GM19351 (cell line): ENCODE data around the gene SH3PXD2B.
"Not testable (repeated sequence)": the region's sequence is repeated elsewhere in the genome, so short reads cannot be mapped to it uniquely, and the experiment has no call there.

Source experiments
- ATAC-seq: cut with Tn5 transposase; IDR thresholded peaks from one replicate; pipeline ENCODE4 v1.9.1; 2021; ENCODE audit warnings: mild to moderate bottlenecking, moderate library complexity; ENCODE audit not compliant: unreplicated experiment

The SH3PXD2B gene

DNA sequence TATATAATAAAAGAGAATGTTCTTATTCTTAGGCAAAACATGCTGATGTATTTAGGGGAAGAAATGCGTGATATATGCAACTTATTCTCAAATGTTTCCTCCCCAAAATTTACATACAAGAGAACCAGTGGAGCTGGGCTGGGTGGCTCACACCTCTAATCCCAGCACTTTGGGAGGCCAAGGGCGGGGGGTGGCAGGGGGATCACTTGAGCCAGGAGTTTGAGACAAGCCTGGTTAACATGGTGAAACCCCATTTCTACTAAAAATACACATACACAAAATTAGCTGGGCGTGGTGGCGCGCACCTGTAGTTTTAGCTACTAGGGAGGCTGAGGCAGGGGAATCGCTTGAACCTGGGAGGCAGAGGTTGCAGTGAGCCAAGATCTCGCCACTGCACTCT lies 143.3 kb downstream of the SH3PXD2B start:
- no peak for ATAC-seq

DNA sequence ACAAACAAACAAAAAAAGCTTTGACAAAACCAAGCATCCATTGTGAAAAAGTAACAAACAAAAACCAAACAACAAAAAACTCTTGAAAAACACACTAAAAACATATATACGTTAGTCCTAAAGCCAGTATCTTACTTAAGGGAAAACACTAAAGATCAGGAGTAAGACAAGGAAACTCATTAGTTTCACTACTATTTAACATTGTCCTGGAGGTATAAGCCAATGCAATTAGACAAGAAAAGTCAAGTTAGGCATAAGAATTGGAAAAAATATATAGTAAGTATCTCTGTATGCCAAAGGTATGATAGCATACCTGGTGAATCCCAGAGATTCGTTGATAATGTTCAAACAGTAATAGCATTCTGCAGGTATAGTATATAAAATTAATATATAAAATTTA lies 148.9 kb downstream of the SH3PXD2B start:
- no peak for ATAC-seq

DNA sequence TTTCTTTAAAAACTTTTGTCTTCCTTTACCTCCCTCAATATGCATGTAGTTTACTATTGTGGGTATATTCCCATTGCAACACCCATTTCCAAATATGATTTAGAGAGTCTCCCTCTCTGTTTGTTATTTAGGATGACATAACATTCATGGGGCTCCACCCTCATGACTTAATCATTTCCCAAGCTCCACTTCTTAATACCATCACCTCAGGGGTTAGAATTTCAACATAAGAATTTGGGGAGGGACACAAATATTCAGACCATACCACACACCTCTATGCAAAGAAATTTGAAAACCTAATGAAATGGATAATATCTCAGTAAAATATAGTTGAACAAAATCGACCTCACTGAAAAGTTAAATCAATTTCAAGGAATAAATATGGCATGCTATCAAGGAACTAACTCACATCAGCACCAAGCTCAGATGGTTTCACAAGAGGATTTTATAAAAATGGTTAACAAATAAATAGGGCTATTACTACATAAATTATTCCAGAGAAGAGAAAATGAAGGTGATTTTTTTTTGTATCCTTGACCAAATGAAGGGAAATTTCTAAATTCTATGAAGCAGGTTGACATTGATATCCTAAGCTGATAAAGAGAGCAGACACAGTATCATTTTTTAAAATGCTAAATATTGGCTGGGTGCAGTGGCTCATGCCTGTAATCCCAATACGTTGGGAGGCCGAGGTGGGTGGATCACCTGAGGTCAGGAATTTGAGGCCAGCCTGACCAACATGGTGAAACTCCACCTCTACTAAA lies 150.6 kb downstream of the SH3PXD2B start:
- ATAC-seq, result no peak

DNA sequence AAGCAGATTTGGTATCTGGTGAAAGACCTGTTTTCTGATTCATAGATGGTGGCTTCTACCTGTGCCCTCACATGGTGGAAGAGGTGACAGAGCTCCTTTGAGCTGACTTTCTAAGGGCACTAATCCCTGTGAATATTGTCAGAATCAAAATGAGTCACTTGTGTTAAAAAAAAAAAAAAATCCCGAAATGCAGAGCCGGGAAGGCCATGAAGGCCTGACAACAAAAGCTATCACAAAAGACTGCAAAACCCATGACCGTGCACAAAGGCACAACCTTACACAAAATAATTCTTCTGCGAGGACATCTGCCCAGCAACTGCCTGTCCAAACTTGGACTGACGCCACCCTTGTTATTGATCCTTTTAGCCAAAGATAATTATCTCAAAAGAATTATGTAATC lies 151.2 kb downstream of the SH3PXD2B start:
- no peak for ATAC-seq

DNA sequence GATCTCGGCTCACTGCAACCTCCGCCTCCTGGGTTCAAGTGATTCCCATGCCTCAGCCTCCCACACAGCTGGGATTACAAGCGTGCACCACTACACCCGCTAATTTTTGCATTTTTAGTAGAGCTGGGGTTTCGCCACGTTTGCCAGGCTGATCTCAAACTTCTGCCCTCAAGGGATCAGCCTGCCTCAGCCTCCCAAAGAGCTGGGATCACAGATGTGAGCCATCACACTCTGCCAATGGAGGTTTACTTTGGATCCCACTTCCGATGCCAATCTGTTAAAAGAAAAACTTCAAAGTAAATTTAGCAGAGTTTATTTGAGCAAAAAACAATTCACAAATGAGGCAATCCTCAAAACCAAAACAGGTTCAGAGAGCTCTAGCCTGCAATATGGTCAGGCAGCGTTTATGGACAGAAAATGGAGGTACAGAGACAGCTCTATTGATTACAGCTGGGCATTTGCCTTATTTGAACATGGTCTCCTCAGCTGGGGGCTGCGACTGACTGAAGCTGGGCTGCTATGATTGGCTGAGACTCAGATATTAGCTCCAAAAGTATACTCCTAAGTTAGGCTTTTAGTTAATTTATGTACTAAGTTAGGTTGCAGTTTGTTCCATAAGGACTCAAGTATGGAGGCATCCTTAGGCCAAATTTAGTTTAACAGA lies 152.1 kb downstream of the SH3PXD2B start:
- ATAC-seq, result no peak

DNA sequence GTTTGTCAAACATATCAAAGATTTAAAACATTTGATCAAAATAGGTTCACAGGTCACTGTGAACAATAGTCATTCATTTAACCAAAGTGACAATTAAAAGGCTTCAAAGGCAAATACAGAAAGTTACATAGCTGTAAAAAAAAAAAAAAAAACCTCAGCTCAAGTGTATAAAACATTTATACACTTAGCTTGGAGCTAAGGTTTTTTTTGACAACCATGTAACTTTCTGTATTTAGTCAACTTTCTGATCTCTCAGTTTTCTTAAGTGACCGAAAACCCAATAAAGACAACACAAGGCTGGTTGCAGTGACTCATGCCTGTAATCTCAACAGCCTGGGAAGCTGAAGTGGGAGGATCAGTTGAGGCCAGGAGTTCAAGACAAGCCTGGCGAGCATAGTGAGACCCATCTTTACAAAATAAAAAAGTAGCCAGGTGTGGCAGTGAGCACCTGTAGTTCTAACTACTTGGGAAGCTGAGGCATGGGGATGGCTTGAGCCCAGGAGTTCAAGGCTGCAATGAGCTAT lies 154.3 kb downstream of the SH3PXD2B start:
- no peak for ATAC-seq

DNA sequence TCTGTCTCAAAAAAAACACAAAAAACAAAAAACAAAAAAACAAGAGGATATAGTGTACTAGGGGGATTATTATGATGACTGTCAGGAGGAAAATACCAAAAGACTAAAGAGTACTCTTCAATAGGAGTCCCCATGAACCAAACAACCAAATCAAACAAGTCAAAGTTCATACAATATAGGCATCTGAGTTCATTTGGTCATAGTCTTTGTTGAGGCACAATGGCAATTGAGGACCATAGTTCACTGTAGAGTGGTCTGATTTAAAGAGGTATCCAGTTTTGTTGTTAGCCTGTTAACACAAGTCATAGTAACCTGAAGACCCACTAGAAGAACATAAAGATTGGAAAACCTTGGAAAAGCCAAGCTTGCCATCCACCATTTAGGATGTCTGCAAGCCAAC lies 159.5 kb downstream of the SH3PXD2B start:
- ATAC-seq, result no peak

DNA sequence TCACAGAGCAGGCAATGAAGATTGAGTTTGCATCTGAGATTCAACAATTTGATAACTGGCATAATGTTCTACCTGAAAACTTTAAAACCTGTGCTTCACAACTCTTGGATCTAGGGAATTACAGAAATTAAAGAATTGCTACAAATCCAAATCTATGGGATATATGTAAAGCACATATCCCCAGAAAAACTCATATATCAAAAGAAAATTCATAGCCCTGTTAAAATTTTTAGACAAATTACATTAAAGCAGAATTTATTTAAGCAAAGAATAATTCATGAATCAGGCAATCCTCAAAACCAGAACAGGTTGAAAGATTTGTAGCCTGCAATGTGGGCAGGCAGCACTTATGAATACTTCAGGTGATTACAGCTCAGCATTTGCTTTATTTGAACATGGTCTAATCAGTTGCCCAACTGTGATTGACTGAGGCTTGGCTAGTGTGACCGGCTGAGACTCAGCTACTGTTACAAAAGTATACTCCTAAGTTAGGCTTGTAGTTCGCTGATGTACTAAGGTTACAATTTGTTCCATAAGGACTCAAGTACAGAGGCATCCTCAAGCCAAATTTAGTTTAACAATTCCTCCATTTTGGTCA lies 160.5 kb downstream of the SH3PXD2B start:
- ATAC-seq, result no peak

DNA sequence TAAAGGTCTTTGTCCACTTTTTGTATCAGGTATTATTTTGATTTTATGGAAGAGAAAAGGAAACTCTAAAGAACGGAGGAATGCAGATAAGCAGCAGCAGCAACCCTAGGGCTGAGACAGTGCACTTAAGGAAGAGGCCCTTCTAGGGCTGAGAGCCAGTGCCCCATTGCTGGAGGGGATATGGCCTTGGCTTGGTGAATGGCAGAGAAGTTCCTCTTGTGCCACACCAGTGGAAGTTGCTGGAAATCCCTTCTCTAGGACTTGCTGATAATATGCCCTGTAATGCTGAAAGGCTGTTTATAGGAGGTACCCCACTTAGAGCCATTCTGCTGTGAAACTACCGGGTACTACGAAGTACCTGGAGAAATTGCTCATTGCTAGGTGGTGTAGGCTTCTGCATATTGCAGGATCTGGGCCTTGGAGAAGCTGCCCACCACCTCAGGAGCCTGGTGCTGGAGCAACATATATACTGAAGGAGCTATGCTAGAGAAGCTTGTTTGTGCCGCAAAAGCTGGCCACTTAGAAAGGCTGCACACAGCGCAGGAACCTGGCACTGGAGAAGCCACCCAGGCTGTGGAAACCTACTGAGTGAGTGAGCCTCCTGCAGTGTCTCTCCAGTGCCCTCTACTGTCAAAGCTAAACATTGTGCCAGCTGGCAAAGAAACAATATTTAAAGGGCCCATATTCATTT lies 161.1 kb downstream of the SH3PXD2B start:
- ATAC-seq, result peak; percentile 96

DNA sequence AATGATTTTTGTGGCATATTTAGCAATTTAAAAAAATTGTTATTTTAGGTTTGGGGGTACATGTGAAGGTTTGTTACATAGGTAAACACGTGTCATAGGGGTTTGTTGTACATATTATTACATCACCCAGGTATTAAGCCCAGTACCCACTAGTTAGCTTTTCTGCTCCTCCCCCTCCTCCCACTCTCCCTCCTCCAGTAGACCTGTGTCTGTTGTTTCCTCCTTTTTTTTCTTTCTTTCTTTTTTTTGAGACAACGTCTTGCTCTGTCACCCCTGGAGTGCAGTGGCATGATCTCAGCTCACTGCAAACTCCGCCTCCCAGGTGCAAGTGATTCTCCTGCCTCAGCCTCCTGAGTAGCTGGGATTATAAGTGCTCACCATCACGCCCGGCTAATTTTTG lies 162.5 kb downstream of the SH3PXD2B start:
- ATAC-seq, result not testable (repeated sequence)

DNA sequence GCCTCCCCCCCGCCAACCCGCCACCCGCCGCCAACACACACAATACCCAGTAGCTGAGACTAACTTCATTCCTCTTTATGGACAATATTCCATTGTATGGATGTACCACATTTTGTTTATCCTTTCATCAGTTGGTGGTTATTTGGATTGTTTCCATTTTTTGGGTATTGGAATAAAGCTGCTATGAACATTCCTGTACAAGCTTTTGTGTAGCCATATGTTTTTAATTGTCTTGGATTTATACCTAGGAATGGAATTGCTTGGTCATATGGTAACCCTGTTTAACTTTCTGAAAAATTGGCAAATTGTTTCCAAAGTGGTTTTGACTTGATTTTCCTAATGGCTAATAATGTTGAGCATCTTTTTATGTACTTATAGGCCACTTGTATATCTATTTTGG lies 165.9 kb downstream of the SH3PXD2B start:
- no peak for ATAC-seq

DNA sequence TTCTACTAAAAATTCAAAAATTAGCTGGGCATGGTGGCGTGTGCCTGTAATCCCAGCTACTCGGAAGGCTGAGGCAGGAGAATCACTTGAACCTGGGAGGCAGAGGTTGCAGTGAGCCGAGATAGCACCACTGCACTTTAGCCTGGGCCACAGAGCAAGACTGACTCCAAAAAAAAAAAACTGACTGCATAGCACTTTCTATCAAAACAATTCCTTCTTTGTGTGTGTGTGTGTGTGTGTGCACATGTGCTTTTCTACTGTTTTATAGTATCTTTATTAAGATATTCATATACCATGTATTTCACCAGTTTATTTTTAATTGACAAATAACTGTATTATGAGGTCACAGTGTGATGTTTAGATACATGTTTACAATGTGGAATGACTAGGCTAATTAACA lies 167.2 kb downstream of the SH3PXD2B start:
- ATAC-seq, result not testable (repeated sequence)

DNA sequence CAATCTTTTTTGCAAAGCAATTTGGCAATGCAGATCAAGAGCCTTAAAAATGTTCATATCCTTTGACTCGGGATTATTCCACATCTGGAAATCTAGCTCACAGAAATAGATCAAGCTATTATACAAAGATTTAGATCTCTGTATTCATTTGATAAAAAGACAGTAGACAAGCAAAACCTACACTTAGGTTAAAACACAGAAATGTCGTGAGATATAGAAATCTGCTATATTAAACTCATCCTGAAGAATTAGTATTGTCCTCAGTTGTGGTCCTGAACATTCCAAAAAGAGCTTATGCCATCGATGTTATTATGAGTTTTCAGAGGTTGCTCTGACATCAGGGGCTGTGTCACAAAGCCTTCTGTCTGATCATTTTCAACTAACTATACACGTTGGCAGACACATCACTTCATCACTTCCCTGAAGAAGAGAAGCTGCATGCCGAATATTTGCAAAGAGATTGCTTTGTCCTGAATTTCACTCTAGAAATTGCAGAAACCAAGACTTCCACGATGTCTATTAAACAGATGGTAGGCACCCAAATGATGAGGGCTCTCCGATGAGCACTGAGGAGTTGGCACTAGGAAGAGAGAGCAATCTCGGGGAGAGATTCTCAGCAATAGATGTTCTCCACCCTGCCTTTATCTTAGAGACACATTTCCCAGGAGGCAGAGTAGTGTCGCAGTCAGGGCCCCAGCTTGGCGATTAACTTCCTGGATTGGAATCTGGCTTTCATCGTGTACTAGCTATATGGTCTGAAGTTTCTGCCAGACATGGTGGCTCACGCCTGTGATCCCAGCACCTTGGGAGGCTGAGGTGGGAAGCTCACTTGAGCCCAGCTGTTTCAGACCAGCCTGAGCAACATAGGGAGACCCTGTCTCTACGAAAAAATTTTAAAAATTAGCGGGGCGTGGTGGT lies 168.8 kb downstream of the SH3PXD2B start:
- ATAC-seq, result no peak

DNA sequence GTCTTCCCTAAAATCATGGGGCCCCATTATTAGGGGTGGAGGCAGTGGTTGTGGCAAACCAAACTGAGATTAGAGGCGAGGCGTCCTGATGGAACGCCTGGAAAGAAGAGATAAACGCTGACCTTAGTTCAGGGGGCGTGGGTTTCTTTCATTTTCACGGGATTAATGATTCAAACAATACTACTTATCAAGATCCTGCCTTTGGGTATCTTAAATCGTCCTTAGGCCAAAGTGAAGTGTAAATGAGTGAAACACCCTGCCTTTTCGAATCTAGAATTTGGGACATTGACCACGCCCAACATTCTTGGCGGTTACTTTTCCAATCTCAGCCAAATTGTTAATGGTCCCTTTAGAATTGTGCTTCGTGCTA lies 169.7 kb downstream of the SH3PXD2B start:
- ATAC-seq, result no peak

DNA sequence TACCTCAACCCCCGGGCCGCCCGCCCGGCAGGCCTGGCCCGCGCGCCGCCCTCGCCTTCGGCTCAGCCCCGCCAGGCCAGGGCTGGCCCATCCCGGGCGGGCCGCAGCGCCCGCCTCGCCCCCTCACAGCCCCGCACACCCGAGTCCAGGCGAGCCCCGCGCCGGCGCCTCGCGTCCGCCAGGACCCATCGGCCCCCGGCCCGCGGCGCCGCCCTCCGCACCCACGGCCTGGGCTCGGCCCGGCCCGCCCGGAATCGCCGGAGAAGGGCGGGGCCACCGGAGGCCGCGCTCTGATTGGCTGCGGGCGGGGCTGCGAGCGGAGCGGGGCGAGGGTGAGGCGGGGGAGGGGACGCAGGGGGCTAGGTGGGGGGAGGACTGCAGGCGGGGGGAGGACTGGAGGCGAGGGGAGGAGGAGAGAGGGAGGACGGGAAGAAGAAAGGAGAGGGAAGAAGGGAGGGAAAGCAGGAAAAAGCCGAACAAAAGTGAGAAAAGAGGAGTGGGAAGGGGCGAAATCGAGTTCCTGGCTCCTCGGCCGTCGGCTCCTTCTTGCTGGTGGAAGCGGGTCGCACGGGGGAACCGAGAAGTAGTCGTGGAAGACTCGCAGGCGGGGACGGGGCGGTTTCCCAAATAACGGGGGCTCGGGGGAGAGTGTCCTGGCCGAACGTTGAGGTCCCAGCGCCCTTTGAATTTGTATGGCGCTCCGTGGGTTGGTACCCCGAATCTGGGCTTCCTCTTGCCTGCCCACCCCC lies 170.3 kb downstream of the SH3PXD2B start:
- peak; percentile 78 for ATAC-seq

DNA sequence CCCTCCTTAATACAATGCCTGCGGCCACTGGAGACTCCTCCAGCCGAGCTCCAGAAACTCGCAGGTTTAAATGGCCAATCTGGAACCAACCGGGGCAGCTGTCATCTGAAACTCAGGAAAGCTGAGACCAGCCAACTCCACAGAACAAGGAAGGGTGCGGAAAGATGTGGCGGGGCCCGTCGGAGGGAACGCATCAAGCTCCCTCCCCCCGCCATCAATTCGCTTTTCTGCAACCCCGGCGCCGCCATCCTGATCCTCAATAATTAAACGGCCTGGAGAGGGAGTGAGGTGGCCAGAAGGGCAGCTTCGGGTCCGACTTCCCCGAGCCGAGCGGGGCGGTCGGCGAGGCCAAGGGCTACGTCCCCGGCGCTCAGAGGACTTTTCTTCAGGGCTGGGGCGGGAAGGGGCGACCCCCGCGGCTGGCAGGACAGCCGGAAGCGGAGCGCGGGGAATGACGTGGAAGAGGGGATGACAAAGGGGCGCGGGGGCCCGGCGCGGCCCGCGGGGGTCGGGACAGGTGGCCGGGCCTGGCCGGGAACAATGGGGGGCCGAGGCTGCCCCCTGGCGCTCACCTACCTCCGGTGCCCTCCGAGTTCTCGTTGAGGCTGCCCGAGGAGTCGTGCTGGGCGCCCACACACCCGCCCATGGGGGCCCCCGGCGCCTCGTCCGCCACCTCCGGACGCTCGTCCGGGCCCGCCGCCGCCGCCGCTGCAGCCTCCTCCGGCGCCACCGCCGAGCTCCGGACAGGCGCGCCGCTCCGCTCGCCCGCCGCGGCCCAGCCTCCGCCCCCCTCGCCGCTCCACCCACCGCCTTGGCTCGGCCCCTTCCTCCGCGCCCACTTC lies 171.1 kb downstream of the SH3PXD2B start, which contains the start of gene UBTD2:
Gene UBTD2, minus strand, starts transcription at position 745 of the 842 bp plus-strand sequence. Its CDS starts 99 bp downstream, at position 646.
- ATAC-seq, result peak; percentile 84

DNA sequence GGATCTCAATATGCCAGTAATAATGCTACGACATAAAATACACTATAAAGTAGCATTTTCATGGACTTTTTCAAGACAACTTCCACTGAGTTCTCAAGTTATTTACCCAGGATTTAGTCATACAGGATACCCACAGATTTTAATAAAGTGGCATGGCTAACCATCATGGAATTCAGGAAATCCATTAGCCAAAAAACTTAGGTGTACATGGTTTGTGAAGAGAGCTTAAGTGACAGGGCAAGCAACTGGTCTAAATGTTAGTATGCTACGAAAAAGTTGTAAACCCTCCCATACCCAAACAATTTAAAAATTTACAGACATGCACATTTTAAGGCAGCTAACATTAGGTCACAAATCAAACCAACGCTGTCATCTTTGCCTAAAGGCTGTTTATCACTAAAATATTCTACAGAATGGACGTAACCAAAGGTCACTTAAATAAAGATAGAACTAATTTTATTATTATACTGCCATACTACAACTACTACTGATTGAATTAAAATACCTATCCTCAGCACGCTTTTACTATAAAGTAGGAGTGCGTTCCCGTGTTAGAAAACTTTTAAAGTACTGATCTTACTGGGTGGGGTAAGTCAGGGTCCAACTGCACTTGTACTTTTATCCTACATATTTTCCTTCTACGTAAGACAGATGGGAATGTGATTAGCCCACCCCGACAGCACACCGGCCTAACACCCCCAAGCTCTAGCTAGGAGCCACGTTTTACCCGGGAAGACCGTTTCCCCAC lies 171.9 kb downstream of the SH3PXD2B start:
- no peak for ATAC-seq

DNA sequence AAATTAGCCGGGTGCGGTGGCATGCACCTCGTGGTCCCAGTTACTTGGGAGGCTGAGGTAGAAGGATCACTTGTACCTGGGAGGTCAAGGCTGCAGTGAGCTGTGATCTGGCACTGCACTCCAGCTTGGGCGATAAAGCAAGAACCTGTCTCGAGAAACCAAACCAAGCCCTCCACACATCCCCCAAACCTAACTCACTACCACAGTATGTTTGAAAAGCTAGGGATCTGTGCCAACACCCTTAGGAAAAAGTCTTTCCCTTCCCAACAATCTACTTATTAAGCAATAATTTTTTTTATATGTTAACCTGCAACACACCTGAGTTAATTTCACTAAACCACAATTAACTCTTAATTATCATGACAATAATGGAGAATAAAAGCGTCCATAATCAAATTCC lies 173.0 kb downstream of the SH3PXD2B start:
- no peak for ATAC-seq
